ENCODE results near the gene USP35.

USP35 gene

GRCh38 chr11:78248191-78248590, 59.5 kb downstream of the USP35 start:
- H3K27me3 ChIP-seq (ENCODE audit: control insufficient read depth in 3 of 3, insufficient read depth in 3 of 3, low read depth in 1 of 3, low read length in 3 of 3): no peaks in the 10 kb centered on the region
- H2BK12ac ChIP-seq (ENCODE audit: low read length): no peak overlapping the region
- H2BK5ac ChIP-seq (ENCODE audit: low read length): no peak overlapping the region
- peaks cover 0 to 2% of the 10 kb centered on the region in 2 donors for H3K4me1 ChIP-seq (ENCODE audit: control insufficient read depth in 2 of 2, insufficient read depth in 1 of 2, low read depth in 1 of 2, low read length in 2 of 2)
- H3K9me3 ChIP-seq (replicated peaks in 1 of 2; ENCODE audit: control insufficient read depth in 2 of 2, insufficient read depth in 1 of 2, low read depth in 1 of 2, low read length in 2 of 2): peaks cover 0 to 4% of the 10 kb centered on the region in 2 donors
- H3K27ac ChIP-seq (replicated peaks; ENCODE audit: low read length): no peak overlapping the region
- H3K14ac ChIP-seq (ENCODE audit: low read length): no peak overlapping the region
- no peak overlapping the region for H4K8ac ChIP-seq (ENCODE audit: low read depth, low read length)
- no peak overlapping the region for H2BK15ac ChIP-seq (ENCODE audit: low read length)
- no peak overlapping the region for H4K91ac ChIP-seq (ENCODE audit: low read depth, low read length, poor library complexity)
- H3K4ac ChIP-seq (ENCODE audit: low read length): no peak overlapping the region
- H3K4me3 ChIP-seq (ENCODE audit: low read length in 2 of 2): no peak overlapping the region
- H3K36me3 ChIP-seq (replicated peaks in 1 of 2; ENCODE audit: control insufficient read depth in 2 of 2, insufficient read depth in 2 of 2, low read length in 2 of 2): peaks cover 0 to 36% of the 10 kb centered on the region in 2 donors
- H3K23ac ChIP-seq (ENCODE audit: low read depth, low read length, poor library complexity): no peak overlapping the region
- no peak overlapping the region for H2AFZ ChIP-seq (ENCODE audit: low read length)
- H3K9ac ChIP-seq (ENCODE audit: low read depth, low read length, poor library complexity): no peak overlapping the region
- WGBS, 2 donors (ENCODE audit: extremely low coverage in 2 of 2, insufficient read length in 2 of 2, insufficient replicate concordance in 1 of 2): no CpG with 5 or more reads among the region's 3 CpGs
- no peak overlapping the region for H3K18ac ChIP-seq (ENCODE audit: low read length)
- no peak overlapping the region for H2AK5ac ChIP-seq (ENCODE audit: low read depth, low read length)
- H3K79me1 ChIP-seq (ENCODE audit: low read depth, low read length): no peaks in the 10 kb centered on the region
- DNase-seq (ENCODE audit: low spot score): no peak
- no peak overlapping the region for H3K4me2 ChIP-seq (ENCODE audit: insufficient read depth, low read length, poor library complexity, severe bottlenecking)
- H2BK120ac ChIP-seq (ENCODE audit: low read depth, low read length): no peak overlapping the region

- Histone ChIP-seq H3K23ac (ENCODE audit: low read depth, low read length, poor library complexity) (no peak overlapping the region), H3K18ac (ENCODE audit: low read length) (no peak overlapping the region), H3K4me2 (ENCODE audit: insufficient read depth, low read length, poor library complexity, severe bottlenecking) (no peak overlapping the region), H3K9me3 (replicated peaks in 1 of 2; ENCODE audit: control insufficient read depth in 2 of 2, insufficient read depth in 1 of 2, low read depth in 1 of 2, low read length in 2 of 2) (peaks cover 0 to 4% of the 10 kb centered on the region in 2 donors), H2BK15ac (ENCODE audit: low read length) (no peak overlapping the region), H2BK12ac (ENCODE audit: low read length) (no peak overlapping the region), H2BK120ac (ENCODE audit: low read depth, low read length) (no peak overlapping the region), H3K9ac (ENCODE audit: low read depth, low read length, poor library complexity) (no peak overlapping the region), H2AFZ (ENCODE audit: low read length) (no peak overlapping the region), H3K36me3 (replicated peaks in 1 of 2; ENCODE audit: control insufficient read depth in 2 of 2, insufficient read depth in 2 of 2, low read length in 2 of 2) (peaks cover 0 to 36% of the 10 kb centered on the region in 2 donors), H4K91ac (ENCODE audit: low read depth, low read length, poor library complexity) (no peak overlapping the region), H2AK5ac (ENCODE audit: low read depth, low read length) (no peak overlapping the region), H2BK5ac (ENCODE audit: low read length) (no peak overlapping the region), H3K4me3 (ENCODE audit: low read length in 2 of 2) (no peak overlapping the region), H3K27me3 (ENCODE audit: control insufficient read depth in 3 of 3, insufficient read depth in 3 of 3, low read depth in 1 of 3, low read length in 3 of 3) (no peaks in the 10 kb centered on the region), H3K4ac (ENCODE audit: low read length) (no peak overlapping the region), H3K27ac (replicated peaks; ENCODE audit: low read length) (no peak overlapping the region), H3K14ac (ENCODE audit: low read length) (no peak overlapping the region), H3K79me1 (ENCODE audit: low read depth, low read length) (no peaks in the 10 kb centered on the region), H4K8ac (ENCODE audit: low read depth, low read length) (no peak overlapping the region), H3K4me1 (ENCODE audit: control insufficient read depth in 2 of 2, insufficient read depth in 1 of 2, low read depth in 1 of 2, low read length in 2 of 2) (peaks cover 2 to 3% of the 10 kb centered on the region in 2 donors)
- no peak for DNase-seq (ENCODE audit: low spot score)
Measured at GRCh38 chr11:78248903-78249302, 60.2 kb downstream of the USP35 start.

- Histone ChIP-seq H3K79me1 (ENCODE audit: low read depth, low read length) (no peaks in the 10 kb centered on the region), H4K8ac (ENCODE audit: low read depth, low read length) (no peak overlapping the region), H3K36me3 (replicated peaks in 1 of 2; ENCODE audit: control insufficient read depth in 2 of 2, insufficient read depth in 2 of 2, low read length in 2 of 2) (peaks cover 0 to 36% of the 10 kb centered on the region in 2 donors), H2BK12ac (ENCODE audit: low read length) (no peak overlapping the region), H2AK5ac (ENCODE audit: low read depth, low read length) (no peak overlapping the region), H2BK5ac (ENCODE audit: low read length) (no peak overlapping the region), H4K91ac (ENCODE audit: low read depth, low read length, poor library complexity) (no peak overlapping the region), H3K9ac (ENCODE audit: low read depth, low read length, poor library complexity) (no peak overlapping the region), H3K27ac (replicated peaks; ENCODE audit: low read length) (no peak overlapping the region), H3K4ac (ENCODE audit: low read length) (no peak overlapping the region), H3K4me1 (ENCODE audit: control insufficient read depth in 2 of 2, insufficient read depth in 1 of 2, low read depth in 1 of 2, low read length in 2 of 2) (peaks cover 2 to 3% of the 10 kb centered on the region in 2 donors), H2BK15ac (ENCODE audit: low read length) (no peak overlapping the region), H3K9me3 (replicated peaks in 1 of 2; ENCODE audit: control insufficient read depth in 2 of 2, insufficient read depth in 1 of 2, low read depth in 1 of 2, low read length in 2 of 2) (peaks cover 0 to 4% of the 10 kb centered on the region in 2 donors), H3K23ac (ENCODE audit: low read depth, low read length, poor library complexity) (no peak overlapping the region), H3K4me3 (ENCODE audit: low read length in 2 of 2) (no peak overlapping the region), H3K4me2 (ENCODE audit: insufficient read depth, low read length, poor library complexity, severe bottlenecking) (no peak overlapping the region), H3K27me3 (ENCODE audit: control insufficient read depth in 3 of 3, insufficient read depth in 3 of 3, low read depth in 1 of 3, low read length in 3 of 3) (no peaks in the 10 kb centered on the region), H2BK120ac (ENCODE audit: low read depth, low read length) (no peak overlapping the region), H3K14ac (ENCODE audit: low read length) (no peak overlapping the region), H2AFZ (ENCODE audit: low read length) (no peak overlapping the region), H3K18ac (ENCODE audit: low read length) (no peak overlapping the region)
- no CpG with 5 or more reads among the region's 8 CpGs for WGBS, 2 donors (ENCODE audit: extremely low coverage in 2 of 2, insufficient read length in 2 of 2, insufficient replicate concordance in 1 of 2)
- no peak for DNase-seq (ENCODE audit: low spot score)
Measured at GRCh38 chr11:78250099-78250498, 61.4 kb downstream of the USP35 start.

DNA sequence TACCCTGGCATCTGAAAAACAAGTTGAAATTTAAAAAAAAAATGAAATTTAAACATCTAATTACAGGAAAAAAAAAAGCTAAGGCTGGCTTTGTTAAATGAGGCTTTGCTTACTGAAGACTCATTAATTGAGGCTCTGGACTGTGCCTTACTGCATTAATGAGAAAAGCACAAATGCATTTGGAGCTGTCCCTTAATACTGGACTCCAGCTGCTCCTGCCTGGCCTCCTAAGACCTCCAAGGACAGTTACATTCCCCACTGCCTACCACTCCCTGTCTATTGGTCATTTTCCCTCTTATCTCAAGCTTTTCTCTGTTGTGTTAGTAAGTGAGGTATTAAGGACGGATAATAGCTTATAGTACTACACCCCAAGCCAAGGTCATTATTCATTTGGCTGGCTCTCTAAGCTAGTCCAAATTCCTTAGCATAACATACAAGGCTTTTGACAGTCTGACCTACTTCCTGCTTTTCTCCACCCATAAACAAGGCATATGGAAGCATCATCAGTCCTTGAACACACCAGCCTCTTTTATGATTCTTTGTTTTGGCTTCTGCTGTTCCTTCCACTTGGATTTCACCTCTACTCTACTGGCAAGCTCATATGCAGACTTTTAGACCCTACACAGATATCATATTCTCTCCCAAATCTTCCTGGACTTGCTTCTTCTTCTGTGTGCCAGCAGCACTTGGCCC, 62.5 kb downstream of the USP35 start:
- H4K8ac ChIP-seq (ENCODE audit: low read depth, low read length): no peak overlapping the region

More for the DNA sequence above, 62.5 kb downstream of the USP35 start:
- Histone ChIP-seq H3K4me3 (ENCODE audit: low read length in 2 of 2) (no peak overlapping the region), H3K9me3 (replicated peaks in 1 of 2; ENCODE audit: control insufficient read depth in 2 of 2, insufficient read depth in 1 of 2, low read depth in 1 of 2, low read length in 2 of 2) (peaks cover 0 to under 1% of the 10 kb centered on the region in 2 donors), H2AK5ac (ENCODE audit: low read depth, low read length) (no peak overlapping the region), H3K9ac (ENCODE audit: low read depth, low read length, poor library complexity) (no peak overlapping the region), H3K4ac (ENCODE audit: low read length) (no peak overlapping the region), H2BK120ac (ENCODE audit: low read depth, low read length) (no peak overlapping the region), H2AFZ (ENCODE audit: low read length) (no peak overlapping the region), H3K4me1 (ENCODE audit: control insufficient read depth in 2 of 2, insufficient read depth in 1 of 2, low read depth in 1 of 2, low read length in 2 of 2) (peaks cover 2 to 3% of the 10 kb centered on the region in 2 donors), H3K23ac (ENCODE audit: low read depth, low read length, poor library complexity) (no peak overlapping the region), H2BK15ac (ENCODE audit: low read length) (no peak overlapping the region), H4K91ac (ENCODE audit: low read depth, low read length, poor library complexity) (no peak overlapping the region), H3K14ac (ENCODE audit: low read length) (no peak overlapping the region), H2BK5ac (ENCODE audit: low read length) (no peak overlapping the region), H3K79me1 (ENCODE audit: low read depth, low read length) (no peaks in the 10 kb centered on the region), H2BK12ac (ENCODE audit: low read length) (no peak overlapping the region), H3K18ac (ENCODE audit: low read length) (no peak overlapping the region), H3K36me3 (replicated peaks in 1 of 2; ENCODE audit: control insufficient read depth in 2 of 2, insufficient read depth in 2 of 2, low read length in 2 of 2) (peaks cover 0 to 33% of the 10 kb centered on the region in 2 donors), H3K4me2 (ENCODE audit: insufficient read depth, low read length, poor library complexity, severe bottlenecking) (no peak overlapping the region), H3K27me3 (ENCODE audit: control insufficient read depth in 3 of 3, insufficient read depth in 3 of 3, low read depth in 1 of 3, low read length in 3 of 3) (no peaks in the 10 kb centered on the region), H3K27ac (replicated peaks; ENCODE audit: low read length) (no peak overlapping the region)
- no CpG with 5 or more reads among the region's 1 CpG for WGBS, 2 donors (ENCODE audit: extremely low coverage in 2 of 2, insufficient read length in 2 of 2, insufficient replicate concordance in 1 of 2)
- DNase-seq (ENCODE audit: low spot score): no peak
